ENCODE measurements around the gene MTCH1. TPM values are rescaled to one million over a fixed set of nuclear protein-coding genes. Genes with fewer than 3 reads are reported as not detected.

MTCH1 gene
- total RNA-seq, 1 experiment from 2014 or later, result 204 TPM

DNA sequence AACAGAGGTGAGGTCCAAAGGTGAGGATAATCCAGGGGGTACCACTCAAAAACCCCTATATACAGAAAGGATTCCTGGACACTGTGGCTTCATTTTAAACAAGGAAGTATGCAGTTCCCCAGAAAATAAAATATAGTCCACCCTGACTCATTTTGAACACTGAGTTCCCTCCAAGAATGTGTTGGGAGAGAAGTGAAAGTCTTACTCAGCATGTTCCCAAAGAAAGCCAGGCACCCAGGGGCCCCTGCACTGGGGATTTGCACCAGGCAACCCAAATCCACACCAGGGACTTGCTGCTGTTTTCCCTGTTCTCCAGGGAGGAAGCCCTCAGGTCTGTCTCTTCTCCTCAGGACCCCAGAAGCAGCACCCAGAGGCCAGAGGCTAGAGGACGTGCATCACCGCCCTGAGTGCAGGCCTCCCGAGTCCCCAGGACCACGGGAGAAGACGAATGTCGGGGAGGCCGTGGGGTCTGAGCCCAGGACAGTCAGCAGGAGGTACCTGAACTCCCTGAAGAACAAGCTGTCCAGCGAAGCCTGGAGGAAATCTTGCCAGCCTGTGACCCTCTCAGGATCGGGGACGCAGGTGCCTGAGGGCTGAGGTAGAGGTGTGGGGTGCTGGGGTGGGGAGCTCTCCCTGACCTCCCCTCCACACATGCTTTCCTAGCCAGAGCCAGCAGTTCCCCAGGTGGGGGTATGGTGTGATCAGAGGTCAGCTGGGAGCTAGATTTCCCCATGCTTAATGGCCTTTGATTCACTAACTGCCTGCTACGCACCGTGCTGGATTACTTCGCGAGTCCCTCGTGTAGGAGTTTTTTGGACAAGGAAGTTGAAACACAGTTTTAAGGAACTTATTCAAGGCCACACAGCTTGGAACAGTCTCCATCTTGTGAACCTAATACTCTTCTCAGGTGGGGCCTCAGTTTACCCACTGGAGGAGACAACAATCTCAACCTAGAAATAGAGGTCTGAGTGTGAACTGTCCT is 22.8 kb upstream of the MTCH1 start:
- Mint-ChIP-seq H3K4me3 (no peak overlapping the region), H3K27ac (no peak overlapping the region), H3K36me3 (no peaks in the 10 kb centered on the region), H3K27me3 (ENCODE audit: low read depth) (no peaks in the 10 kb centered on the region), H3K4me1 (0 out of 2 replicates have a peak, but pooled peaks cover under 1% of the 10 kb centered on the region), H3K9me3 (no peaks in the 10 kb centered on the region)
- POLR2A ChIA-PET, result no interaction called here
- ATAC-seq, result no peak
- no peak for TF ChIP-seq ZNF416 (CRISPR knock-in tag; IDR thresholded peaks at IDR 0.05)
- no peak for TF ChIP-seq TCF7 (CRISPR knock-in tag; IDR thresholded peaks at IDR 0.05; ENCODE audit: low read depth)
- no peak for TF ChIP-seq MYBL2 (CRISPR knock-in tag; IDR thresholded peaks at IDR 0.05)
- TF ChIP-seq SOX15 (CRISPR knock-in tag; IDR thresholded peaks at IDR 0.05), result no peak
- CTCF ChIA-PET, result interaction anchor here (1.0 to 2.3 kb wide), 3 partner anchors 10 to 201 kb away, joined by 3 to 9 read pairs (median 6); no protein-coding TSS in a partner anchor
- no peak for DNase-seq (ENCODE audit: low spot score)

GRCh38 chr6:37007340-37008043 is 21.5 kb upstream of the MTCH1 start:
- TF ChIP-seq, protein P1, sequence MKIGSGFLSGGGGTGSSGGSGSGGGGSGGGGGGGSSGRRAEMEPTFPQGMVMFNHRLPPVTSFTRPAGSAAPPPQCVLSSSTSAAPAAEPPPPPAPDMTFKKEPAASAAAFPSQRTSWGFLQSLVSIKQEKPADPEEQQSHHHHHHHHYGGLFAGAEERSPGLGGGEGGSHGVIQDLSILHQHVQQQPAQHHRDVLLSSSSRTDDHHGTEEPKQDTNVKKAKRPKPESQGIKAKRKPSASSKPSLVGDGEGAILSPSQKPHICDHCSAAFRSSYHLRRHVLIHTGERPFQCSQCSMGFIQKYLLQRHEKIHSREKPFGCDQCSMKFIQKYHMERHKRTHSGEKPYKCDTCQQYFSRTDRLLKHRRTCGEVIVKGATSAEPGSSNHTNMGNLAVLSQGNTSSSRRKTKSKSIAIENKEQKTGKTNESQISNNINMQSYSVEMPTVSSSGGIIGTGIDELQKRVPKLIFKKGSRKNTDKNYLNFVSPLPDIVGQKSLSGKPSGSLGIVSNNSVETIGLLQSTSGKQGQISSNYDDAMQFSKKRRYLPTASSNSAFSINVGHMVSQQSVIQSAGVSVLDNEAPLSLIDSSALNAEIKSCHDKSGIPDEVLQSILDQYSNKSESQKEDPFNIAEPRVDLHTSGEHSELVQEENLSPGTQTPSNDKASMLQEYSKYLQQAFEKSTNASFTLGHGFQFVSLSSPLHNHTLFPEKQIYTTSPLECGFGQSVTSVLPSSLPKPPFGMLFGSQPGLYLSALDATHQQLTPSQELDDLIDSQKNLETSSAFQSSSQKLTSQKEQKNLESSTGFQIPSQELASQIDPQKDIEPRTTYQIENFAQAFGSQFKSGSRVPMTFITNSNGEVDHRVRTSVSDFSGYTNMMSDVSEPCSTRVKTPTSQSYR (CRISPR knock-in tag; IDR thresholded peaks at IDR 0.05), result no peak
- TF ChIP-seq, protein P2, sequence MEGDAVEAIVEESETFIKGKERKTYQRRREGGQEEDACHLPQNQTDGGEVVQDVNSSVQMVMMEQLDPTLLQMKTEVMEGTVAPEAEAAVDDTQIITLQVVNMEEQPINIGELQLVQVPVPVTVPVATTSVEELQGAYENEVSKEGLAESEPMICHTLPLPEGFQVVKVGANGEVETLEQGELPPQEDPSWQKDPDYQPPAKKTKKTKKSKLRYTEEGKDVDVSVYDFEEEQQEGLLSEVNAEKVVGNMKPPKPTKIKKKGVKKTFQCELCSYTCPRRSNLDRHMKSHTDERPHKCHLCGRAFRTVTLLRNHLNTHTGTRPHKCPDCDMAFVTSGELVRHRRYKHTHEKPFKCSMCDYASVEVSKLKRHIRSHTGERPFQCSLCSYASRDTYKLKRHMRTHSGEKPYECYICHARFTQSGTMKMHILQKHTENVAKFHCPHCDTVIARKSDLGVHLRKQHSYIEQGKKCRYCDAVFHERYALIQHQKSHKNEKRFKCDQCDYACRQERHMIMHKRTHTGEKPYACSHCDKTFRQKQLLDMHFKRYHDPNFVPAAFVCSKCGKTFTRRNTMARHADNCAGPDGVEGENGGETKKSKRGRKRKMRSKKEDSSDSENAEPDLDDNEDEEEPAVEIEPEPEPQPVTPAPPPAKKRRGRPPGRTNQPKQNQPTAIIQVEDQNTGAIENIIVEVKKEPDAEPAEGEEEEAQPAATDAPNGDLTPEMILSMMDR (IDR thresholded peaks at IDR 0.05), result no peak
- TF ChIP-seq ELF4 (CRISPR knock-in tag; IDR thresholded peaks at IDR 0.05; ENCODE audit: low read depth) (no peak), RORB (CRISPR knock-in tag; IDR thresholded peaks at IDR 0.05) (no peak), ETV6 (CRISPR knock-in tag; IDR thresholded peaks at IDR 0.05) (no peak), MYBL2 (CRISPR knock-in tag; IDR thresholded peaks at IDR 0.05) (no peak), TP53 (CRISPR knock-in tag; IDR thresholded peaks at IDR 0.05) (no peak)
- TF ChIP-seq, protein P3, sequence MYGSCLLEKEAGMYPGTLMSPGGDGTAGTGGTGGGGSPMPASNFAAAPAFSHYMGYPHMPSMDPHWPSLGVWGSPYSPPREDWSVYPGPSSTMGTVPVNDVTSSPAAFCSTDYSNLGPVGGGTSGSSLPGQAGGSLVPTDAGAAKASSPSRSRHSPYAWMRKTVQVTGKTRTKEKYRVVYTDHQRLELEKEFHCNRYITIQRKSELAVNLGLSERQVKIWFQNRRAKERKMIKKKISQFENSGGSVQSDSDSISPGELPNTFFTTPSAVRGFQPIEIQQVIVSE (CRISPR knock-in tag; IDR thresholded peaks at IDR 0.05; ENCODE audit: borderline replicate concordance), result no peak
- ATAC-seq (no peak), DNase-seq (ENCODE audit: low spot score) (no peak)
- no peaks in the 10 kb centered on the region for H3K4me1 Mint-ChIP-seq
- no peak overlapping the region for H3K4me3 Mint-ChIP-seq
- ChIA-PET CTCF (interaction anchor here (0.6 to 2.6 kb wide), 9 partner anchors 9 to 319 kb away, joined by 3 to 41 read pairs (median 4); no protein-coding TSS in a partner anchor), POLR2A (interaction anchor here (2.1 kb wide), 1 partner anchor 11 kb away, joined by 5 read pairs; no protein-coding TSS in a partner anchor)
- no peak overlapping the region; the same call in 1 of the 2 replicates for H3K27ac Mint-ChIP-seq
- H3K36me3 Mint-ChIP-seq, result no peaks in the 10 kb centered on the region
- H3K9me3 Mint-ChIP-seq, result no peaks in the 10 kb centered on the region
- H3K27me3 Mint-ChIP-seq (ENCODE audit: low read depth), result no peaks in the 10 kb centered on the region

GRCh38 chr6:37006793-37007339 is 20.9 kb upstream of the MTCH1 start:
- Mint-ChIP-seq H3K36me3 (no peaks in the 10 kb centered on the region), H3K27ac (no peak overlapping the region), H3K27me3 (ENCODE audit: low read depth) (no peaks in the 10 kb centered on the region), H3K9me3 (no peaks in the 10 kb centered on the region), H3K4me3 (no peak overlapping the region), H3K4me1 (no peaks in the 10 kb centered on the region)
- ATAC-seq (no peak), DNase-seq (ENCODE audit: low spot score) (no peak)
- POLR2A ChIA-PET, result interaction anchor here (0.6 to 2.1 kb wide), 2 partner anchors 11 to 406 kb away, joined by 5 to 9 read pairs; no protein-coding TSS in a partner anchor
- CTCF ChIA-PET, result interaction anchor here (0.7 to 2.6 kb wide), 9 partner anchors 10 to 239 kb away, joined by 3 to 41 read pairs (median 4); no protein-coding TSS in a partner anchor
- TF ChIP-seq JUN (CRISPR knock-in tag; IDR thresholded peaks at IDR 0.05) (no peak), PRRX2 (CRISPR knock-in tag; IDR thresholded peaks at IDR 0.05) (no peak), FOXP4 (CRISPR knock-in tag; IDR thresholded peaks at IDR 0.05) (no peak)
